Astrocyte of the cerebellum (primary cell): ENCODE results near the gene NTM.

Source experiments
- DNase-seq: peaks from one replicate; pipeline ENCODE4 v3.0.0-alpha.2; 2011; ENCODE audit warnings: low read depth
- H3K4me3 ChIP-seq: 2 replicates; pipeline ENCODE4 v1.5.1; 2011; ENCODE audit warnings: mild to moderate bottlenecking, low read depth, low read length, moderate library complexity
- CTCF ChIP-seq: IDR thresholded peaks from 2 replicates; pipeline ENCODE4 v1.5.1; 2012; ENCODE audit warnings: low read length, low read depth, moderate library complexity, mild to moderate bottlenecking; ENCODE audit errors: missing control alignments
- in situ Hi-C: cut with HindIII; loops from 2 replicates; pipeline ENCODE4 v1.10.0; 2017; ENCODE audit warnings: low sequenced_read_pairs

NTM gene

DNA sequence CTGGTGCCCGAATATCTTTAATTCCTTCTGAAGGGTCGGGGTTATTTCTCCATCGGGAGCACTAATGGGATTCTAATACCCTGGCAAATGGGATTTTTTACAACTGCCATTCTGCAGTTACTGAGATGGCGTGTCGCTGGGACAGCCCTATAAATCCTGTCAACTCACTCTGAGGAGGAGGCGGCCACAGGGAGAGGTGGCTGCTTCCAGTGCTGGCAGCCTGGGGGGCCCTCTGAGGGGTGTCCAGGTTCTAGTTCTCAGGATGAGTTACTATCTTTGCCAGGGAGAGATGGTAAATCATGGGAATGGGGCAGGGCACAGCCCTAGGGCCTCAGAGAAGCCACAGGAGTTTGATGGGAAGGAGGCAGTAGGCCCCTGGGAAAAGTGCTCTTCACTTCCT is 135.9 kb downstream of the NTM start:
- no peak overlapping the region for H3K4me3 ChIP-seq
- TF ChIP-seq CTCF: no peak
- no peak for DNase-seq
- in situ Hi-C loops: no loop called here

DNA sequence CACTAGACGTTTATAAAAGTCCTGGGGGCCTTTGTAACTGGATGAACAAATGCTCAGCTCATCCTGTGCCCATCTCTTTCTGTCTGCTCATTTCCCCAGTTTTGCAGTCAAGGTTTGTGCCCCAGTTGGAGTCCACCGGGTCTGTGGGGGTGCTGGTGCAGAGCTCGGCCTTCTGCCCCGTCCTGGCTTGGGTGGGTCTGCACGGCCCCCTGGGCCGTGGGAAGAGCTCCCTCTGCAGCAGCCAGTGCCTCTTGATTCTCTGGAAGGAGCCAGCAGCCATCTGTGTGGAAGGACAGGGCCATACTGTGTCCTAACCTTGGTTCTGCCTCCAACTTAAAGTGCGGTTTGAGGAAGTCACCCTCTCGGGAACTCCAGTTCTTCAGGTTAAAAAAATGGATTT is 140.2 kb downstream of the NTM start:
- DNase-seq: no peak
- TF ChIP-seq CTCF: no peak
- no peak overlapping the region for H3K4me3 ChIP-seq
- in situ Hi-C loops: no loop called here

GRCh38 chr11:131511794-131512193 is 141.4 kb downstream of the NTM start:
- in situ Hi-C loops: no loop called here
- no peak for DNase-seq
- peak; percentile 53 for TF ChIP-seq CTCF
- no peak overlapping the region for H3K4me3 ChIP-seq

DNA sequence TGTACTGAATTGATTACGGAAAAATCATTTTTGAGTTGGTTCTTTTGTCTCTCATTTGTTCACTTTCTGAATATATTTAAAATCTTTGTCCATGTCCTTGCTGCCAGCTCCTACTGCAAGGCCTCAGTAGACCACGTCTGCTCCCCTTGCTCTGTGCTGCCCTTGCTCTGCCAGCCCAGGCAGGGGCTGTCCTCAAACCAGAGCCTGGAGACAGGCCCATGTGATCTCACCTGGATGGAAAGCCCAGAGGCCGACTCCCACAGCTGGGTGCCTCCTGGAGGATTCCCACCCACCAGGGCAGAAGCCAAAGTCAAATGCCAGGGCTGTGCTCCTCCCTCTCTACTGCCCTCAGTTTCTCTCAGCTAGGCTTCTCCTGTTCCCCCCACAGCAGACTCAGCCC is 141.8 kb downstream of the NTM start:
- no peak for TF ChIP-seq CTCF
- no peak overlapping the region for H3K4me3 ChIP-seq
- DNase-seq: no peak
- in situ Hi-C loops: no loop called here

DNA sequence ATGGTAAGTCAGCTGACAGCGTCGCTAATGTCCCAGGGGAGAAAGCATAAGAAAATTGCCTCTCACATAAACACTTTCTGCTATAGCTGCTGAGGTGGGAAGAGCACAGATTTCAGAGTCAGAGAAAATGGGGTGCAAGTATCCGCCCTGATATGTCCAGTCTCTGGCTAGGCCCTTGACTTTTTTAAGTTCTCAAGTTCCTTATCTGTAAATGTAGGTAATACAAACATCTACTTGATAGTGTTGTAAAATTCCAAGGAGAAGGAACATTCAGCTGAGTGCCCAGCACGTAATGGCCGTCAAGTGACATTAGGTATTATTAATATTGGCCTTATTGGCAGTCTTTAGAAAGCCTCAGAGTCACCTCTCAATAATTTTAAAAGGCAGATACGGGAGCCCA is 143.6 kb downstream of the NTM start:
- in situ Hi-C loops: no loop called here
- no peak for DNase-seq
- no peak overlapping the region for H3K4me3 ChIP-seq
- TF ChIP-seq CTCF: no peak

DNA sequence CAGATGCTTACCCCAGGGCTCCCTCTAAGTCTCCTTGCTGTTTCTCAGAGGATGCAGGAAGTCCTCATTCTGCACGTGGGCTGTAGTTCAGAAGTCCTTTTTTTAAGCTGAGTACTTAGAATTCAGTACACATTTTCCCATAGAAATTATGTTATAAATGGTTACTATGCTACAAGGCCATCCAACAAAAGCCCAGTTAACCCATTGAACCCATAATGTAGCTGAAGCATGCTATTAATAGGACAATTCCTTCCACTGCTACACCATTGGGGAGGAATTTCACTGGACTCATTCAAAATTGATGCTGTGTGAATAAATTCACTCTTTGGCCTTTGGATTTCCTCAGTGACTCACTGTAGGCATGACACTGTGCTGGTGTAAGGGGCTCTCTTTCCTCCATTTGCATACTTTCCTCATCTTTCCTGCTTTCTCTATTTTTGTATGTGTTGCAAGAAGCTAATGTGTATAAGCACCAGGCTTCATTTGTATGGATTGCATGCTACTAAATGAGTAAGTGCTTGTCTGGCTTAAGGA is 148.0 kb downstream of the NTM start:
- in situ Hi-C loops: no loop called here
- DNase-seq: no peak
- TF ChIP-seq CTCF: no peak
- H3K4me3 ChIP-seq: no peak overlapping the region

DNA sequence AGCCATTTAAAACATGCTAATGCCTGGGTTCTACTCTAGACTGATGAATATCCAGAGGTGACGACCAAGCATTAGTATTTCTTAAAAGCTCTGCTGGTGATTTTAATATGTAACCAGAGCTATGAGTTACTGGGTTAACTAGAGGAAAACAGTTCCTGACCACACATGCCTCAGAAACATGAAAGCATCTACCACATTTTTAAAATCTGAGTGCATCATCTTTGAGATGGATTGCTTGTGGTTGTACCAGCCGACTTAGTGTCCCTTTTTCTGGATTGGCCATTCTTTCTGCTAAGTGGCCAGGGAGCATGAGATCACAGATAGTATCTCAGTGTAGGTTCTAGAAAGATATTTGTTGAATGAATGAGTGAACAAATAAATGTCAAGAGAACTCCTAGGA is 152.4 kb downstream of the NTM start:
- in situ Hi-C loops: no loop called here
- H3K4me3 ChIP-seq: no peak overlapping the region
- TF ChIP-seq CTCF: no peak
- DNase-seq: no peak
